ENCODE data around the gene SBF1. TPM values are rescaled to one million over a fixed set of nuclear protein-coding genes. Genes with fewer than 3 reads are reported as not detected.

SBF1 gene
- total RNA-seq, 4 donors from 2014 or later = 48.5 to 77.7 (median 68.3) TPM

- DNase-seq (ENCODE audit: low spot score in 2 of 2) = peak in 1 of 2 donors; percentile 13
- Histone ChIP-seq H3K4me3 (peak overlapping the region in 1 of 4 donors; percentile 21), H3K4me1 (peaks cover 5 to 56% (median 53%) of the 10 kb centered on the region in 4 donors), H3K27me3 (no peaks in the 10 kb centered on the region), H3K36me3 (peaks cover 5 to 36% (median 30%) of the 10 kb centered on the region in 3 donors), H3K27ac (peak overlapping the region in 1 of 4 donors; percentile 63), H3K9me3 (no peaks in the 10 kb centered on the region)
- 19 to 46% methylated on average over 5 to 14 of the region's 25 CpGs for WGBS, 2 donors
- no peak for TF ChIP-seq POLR2A (IDR thresholded peaks at IDR 0.05)
- TF ChIP-seq EP300 (IDR thresholded peaks at IDR 0.05) = no peak
- no peak for TF ChIP-seq CTCF (IDR thresholded peaks at IDR 0.05)
These were observed 5.2 kb downstream of the SBF1 start for GRCh38 chr22:50469377-50470305.

- no peak for TF ChIP-seq POLR2A (IDR thresholded peaks at IDR 0.05)
- peaks cover 5 to 55% (median 48%) of the 10 kb centered on the region in 4 donors for H3K4me1 ChIP-seq
- WGBS, 2 donors = 86 to 90% methylated on average over 2 to 7 of the region's 8 CpGs
These were observed 6.2 kb downstream of the SBF1 start for GRCh38 chr22:50468626-50469025.

GRCh38 chr22:50467773-50468440 lies 6.9 kb downstream of the SBF1 start:
- Histone ChIP-seq H3K9me3 (no peaks in the 10 kb centered on the region), H3K27me3 (no peaks in the 10 kb centered on the region), H3K36me3 (peaks cover 5 to 53% (median 42%) of the 10 kb centered on the region in 3 donors), H3K27ac (no peak overlapping the region), H3K4me1 (peaks cover 0 to 48% (median 41%) of the 10 kb centered on the region in 4 donors), H3K4me3 (no peak overlapping the region)
- no peak for DNase-seq (ENCODE audit: low spot score in 2 of 2)
- 74 to 87% methylated on average over 14 to 21 of the region's 22 CpGs for WGBS, 2 donors
- no peak for TF ChIP-seq POLR2A (IDR thresholded peaks at IDR 0.05)
- no peak for TF ChIP-seq EP300 (IDR thresholded peaks at IDR 0.05)
- TF ChIP-seq CTCF (IDR thresholded peaks at IDR 0.05) = no peak

More at GRCh38 chr22:50468626-50469025, 6.2 kb downstream of the SBF1 start:
- H3K27ac ChIP-seq = peak overlapping the region in 1 of 4 donors; percentile 55
- no peak for DNase-seq (ENCODE audit: low spot score in 2 of 2)
- H3K36me3 ChIP-seq = peaks cover 5 to 46% (median 36%) of the 10 kb centered on the region in 3 donors
- H3K4me3 ChIP-seq = no peak overlapping the region
- no peaks in the 10 kb centered on the region for H3K27me3 ChIP-seq
- H3K9me3 ChIP-seq = no peaks in the 10 kb centered on the region

GRCh38 chr22:50467341-50467740 lies 7.5 kb downstream of the SBF1 start:
- peaks cover 7 to 59% (median 42%) of the 10 kb centered on the region in 3 donors for H3K36me3 ChIP-seq
- H3K27me3 ChIP-seq = no peaks in the 10 kb centered on the region
- TF ChIP-seq CTCF (IDR thresholded peaks at IDR 0.05) (no peak), POLR2A (IDR thresholded peaks at IDR 0.05) (no peak), EP300 (IDR thresholded peaks at IDR 0.05) (no peak)
- H3K4me3 ChIP-seq = no peak overlapping the region
- H3K4me1 ChIP-seq = peaks cover 0 to 42% (median 36%) of the 10 kb centered on the region in 4 donors
- H3K9me3 ChIP-seq = no peaks in the 10 kb centered on the region
- H3K27ac ChIP-seq = no peak overlapping the region
- no peak for DNase-seq (ENCODE audit: low spot score in 2 of 2)
- 85% methylated on average over 21 to 22 of the region's 24 CpGs for WGBS, 2 donors

- 89% methylated on average over 22 to 28 of the region's 30 CpGs for WGBS, 2 donors
- H3K4me3 ChIP-seq = no peak overlapping the region
These were observed 9.5 kb downstream of the SBF1 start for GRCh38 chr22:50465066-50465930.

More at GRCh38 chr22:50465066-50465930, 9.5 kb downstream of the SBF1 start:
- Histone ChIP-seq H3K27me3 (no peaks in the 10 kb centered on the region), H3K27ac (no peak overlapping the region), H3K9me3 (no peaks in the 10 kb centered on the region), H3K36me3 (peaks cover 9 to 80% (median 63%) of the 10 kb centered on the region in 3 donors), H3K4me1 (peaks cover 0 to 21% (median 15%) of the 10 kb centered on the region in 4 donors)
- no peak for DNase-seq (ENCODE audit: low spot score in 2 of 2)
- TF ChIP-seq POLR2A (IDR thresholded peaks at IDR 0.05) = no peak
- TF ChIP-seq CTCF (IDR thresholded peaks at IDR 0.05) = no peak
- TF ChIP-seq EP300 (IDR thresholded peaks at IDR 0.05) = no peak
